ENCODE results near the gene MAML3.

The MAML3 gene

GRCh38 chr4:139738846-139739613, 415.0 kb downstream of the MAML3 start:
- no peak for FAIRE-seq

- FAIRE-seq: no peak
Measured at GRCh38 chr4:139736661-139737060, 417.3 kb downstream of the MAML3 start.

- no peak for FAIRE-seq
Measured at GRCh38 chr4:139736274-139736660, 417.7 kb downstream of the MAML3 start.

- FAIRE-seq: no peak
Measured at GRCh38 chr4:139735381-139736273, 418.4 kb downstream of the MAML3 start.

GRCh38 chr4:139734875-139735380, 419.1 kb downstream of the MAML3 start:
- FAIRE-seq: no peak

- no peak for FAIRE-seq
Measured at GRCh38 chr4:139734201-139734874, 419.6 kb downstream of the MAML3 start.

- FAIRE-seq: no peak
Measured at GRCh38 chr4:139732991-139733570, 420.9 kb downstream of the MAML3 start.

- no peak for FAIRE-seq
Measured at GRCh38 chr4:139728840-139729239, 425.1 kb downstream of the MAML3 start.

- no peak for FAIRE-seq
Measured at GRCh38 chr4:139728146-139728545, 425.8 kb downstream of the MAML3 start.

- no peak for FAIRE-seq
Measured at GRCh38 chr4:139726615-139727014, 427.4 kb downstream of the MAML3 start.

GRCh38 chr4:139725236-139725635, 428.7 kb downstream of the MAML3 start:
- no peak for FAIRE-seq

GRCh38 chr4:139721789-139722188, 432.2 kb downstream of the MAML3 start:
- FAIRE-seq: no peak

- FAIRE-seq: no peak
Measured at GRCh38 chr4:139720806-139721205, 433.2 kb downstream of the MAML3 start.

GRCh38 chr4:139719381-139720101, 434.4 kb downstream of the MAML3 start:
- no peak for FAIRE-seq

- no peak for FAIRE-seq
Measured at GRCh38 chr4:139718833-139719232, 435.2 kb downstream of the MAML3 start.

- FAIRE-seq: no peak
Measured at GRCh38 chr4:139718358-139718757, 435.6 kb downstream of the MAML3 start.

- no peak for FAIRE-seq
Measured at GRCh38 chr4:139715746-139716391, 438.1 kb downstream of the MAML3 start.

GRCh38 chr4:139712882-139713281, 441.1 kb downstream of the MAML3 start:
- FAIRE-seq: no peak

- FAIRE-seq: no peak
Measured at GRCh38 chr4:139711461-139711860, 442.5 kb downstream of the MAML3 start.

- FAIRE-seq: no peak
Measured at GRCh38 chr4:139710073-139710472, 443.9 kb downstream of the MAML3 start.

- no peak for FAIRE-seq
Measured at GRCh38 chr4:139709660-139710059, 444.3 kb downstream of the MAML3 start.

All from TTC549 (cell line).